Activated effector memory CD4-positive, alpha-beta T cell treated with anti-CD3 and anti-CD28 coated beads, Interleukin-2, amount 50 U/mL, for 16 hours (primary cell): ENCODE data around the gene TLL1.

ENCODE experiments used
- DNase-seq: peaks from one replicate; pipeline ENCODE4 v3.0.0-alpha.2; 2020

The TLL1 gene

DNA sequence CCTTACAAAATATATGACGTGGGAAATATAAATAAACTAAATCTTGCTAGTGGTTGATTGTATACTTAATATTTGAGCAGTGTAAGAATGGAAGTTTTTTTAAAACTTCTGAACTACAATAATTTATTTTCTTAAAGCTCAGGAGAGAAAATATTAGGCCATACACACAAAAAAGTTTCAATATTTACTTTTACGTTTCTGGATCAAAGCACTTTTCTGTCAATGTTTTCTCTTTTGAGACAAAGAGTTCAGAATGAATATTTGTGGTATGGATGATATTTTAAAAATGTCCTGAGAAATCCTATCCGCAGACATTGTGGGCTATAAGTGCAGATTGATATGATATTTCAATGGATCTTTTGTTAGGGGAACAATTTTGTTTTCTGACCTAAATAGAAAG is 109.9 kb downstream of the TLL1 start:
- no peak for DNase-seq

DNA sequence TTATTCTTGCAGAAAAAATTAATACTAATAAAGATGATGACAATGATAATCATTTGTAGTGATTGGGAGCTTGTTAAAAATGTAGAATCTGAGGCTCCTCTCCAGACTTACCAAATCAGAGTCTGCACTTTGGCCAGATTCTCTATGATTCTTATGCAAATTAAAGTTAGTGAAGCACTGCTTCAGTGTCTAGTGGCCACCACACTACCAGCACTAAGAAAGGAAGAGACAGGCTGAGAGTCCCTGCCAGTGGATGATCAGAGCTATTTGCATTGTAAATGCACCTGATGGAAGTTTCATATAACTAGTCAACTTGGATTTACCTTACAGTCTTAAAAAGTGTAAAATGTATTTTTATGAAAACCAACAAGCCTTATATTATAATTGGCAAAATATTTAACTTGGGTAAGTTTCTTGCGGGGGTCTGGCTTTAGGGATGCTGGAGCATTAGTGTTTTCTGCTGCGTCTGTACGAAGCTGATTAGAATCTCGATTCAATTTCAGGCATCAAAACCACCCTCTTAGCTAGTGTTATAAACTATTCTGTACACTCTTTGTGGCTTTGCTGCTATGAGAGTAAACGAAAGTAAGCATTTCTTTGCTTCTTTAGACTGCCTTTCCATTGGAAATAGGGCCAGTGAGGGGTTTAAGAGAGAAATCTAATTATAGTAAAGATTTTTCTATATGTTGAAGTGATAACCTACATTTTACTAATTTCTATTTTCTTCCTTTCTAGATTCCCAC is 114.1 kb downstream of the TLL1 start:
- no peak for DNase-seq

DNA sequence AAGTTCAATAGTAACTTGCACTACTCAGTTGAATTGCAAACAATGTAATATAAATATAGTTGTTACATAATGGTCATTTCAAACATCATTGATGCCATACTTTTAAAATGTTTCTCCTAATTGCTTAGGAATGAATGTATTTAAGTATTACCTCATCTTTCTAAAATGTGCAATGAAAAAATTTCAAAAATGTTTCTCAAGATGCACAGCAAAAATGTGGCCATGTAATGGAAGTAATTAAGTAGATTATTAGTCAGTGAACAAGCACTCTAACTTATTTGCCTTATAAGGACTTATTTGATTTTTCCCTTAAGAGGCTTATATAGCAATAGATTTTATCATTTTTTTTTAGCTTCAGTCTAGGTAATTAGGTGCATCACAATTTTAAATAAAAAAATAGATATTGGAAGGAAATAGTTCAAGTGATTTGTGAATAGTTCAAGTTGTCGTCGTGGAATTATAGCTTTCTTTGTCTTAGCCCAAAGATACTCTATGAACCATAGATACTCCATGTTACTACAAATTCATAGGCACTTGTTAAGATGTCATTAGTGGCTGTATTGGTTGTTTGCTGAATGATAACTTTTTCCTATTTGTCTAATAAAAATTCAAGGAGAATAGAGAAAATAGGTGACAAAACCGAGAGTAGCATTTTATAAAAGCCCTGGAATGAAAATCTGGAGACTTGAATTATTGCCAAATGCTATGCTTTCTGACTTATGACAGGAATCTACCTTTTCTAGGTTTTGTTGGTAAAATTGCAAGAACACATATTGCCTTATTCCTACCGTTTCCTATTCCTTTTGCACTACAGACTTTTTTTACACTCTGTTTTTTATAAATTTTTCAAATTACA is 118.5 kb downstream of the TLL1 start:
- DNase-seq, result no peak

DNA sequence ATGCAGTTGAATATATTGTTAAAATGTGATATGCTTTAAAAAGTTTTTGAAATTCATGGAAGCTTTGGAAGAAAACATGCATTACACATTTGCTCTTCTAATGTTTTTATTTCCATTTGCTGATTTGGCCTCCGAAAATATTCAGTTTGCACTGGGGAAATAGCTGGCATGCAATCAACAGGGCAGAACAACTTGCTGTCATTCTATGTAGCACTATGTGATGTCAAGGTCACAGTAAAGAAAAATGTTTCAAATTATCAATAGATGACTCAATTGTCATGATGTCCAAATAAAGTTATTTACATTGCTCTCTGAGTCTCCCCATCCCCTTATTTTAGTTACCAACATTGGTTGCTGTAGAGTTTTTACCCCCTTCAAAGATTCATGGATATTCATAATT is 119.2 kb downstream of the TLL1 start:
- no peak for DNase-seq

DNA sequence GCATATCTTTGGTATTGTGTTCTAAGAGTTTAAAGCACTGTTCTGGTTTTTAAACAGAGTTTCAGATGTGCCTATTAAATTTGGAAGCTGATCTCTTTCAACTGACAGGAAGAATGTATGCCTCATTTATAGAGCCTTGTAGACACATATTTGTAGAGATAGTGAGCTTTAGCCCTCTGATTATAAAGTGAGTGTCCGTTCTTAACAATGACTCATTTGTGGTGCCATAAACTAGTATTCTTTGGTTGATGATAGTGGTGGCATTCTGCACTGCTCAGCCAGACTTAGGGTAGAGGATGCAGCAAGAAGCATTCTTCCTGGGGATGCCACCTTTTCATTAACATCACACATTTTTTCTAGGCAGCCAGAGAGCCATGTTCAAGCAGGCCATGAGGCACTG is 121.7 kb downstream of the TLL1 start:
- no peak for DNase-seq

DNA sequence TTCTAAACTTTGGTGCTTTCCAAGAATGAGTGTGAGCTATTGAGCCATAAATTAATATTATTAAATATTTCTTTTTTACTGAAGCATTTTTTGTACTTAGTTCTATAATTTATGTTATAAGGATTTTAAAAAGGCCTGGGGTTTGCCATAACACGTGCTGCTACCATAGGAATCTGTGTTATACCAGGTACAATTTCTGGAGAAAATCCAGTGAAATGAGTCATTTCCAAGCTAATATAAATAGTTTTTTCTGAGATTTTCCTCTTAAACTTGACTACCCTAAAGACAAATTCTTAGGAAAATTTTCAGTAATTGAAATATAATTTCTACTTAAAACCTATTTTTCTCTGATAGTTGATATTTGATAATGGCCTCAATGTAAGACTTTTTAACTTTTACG is 130.8 kb downstream of the TLL1 start:
- no peak for DNase-seq

DNA sequence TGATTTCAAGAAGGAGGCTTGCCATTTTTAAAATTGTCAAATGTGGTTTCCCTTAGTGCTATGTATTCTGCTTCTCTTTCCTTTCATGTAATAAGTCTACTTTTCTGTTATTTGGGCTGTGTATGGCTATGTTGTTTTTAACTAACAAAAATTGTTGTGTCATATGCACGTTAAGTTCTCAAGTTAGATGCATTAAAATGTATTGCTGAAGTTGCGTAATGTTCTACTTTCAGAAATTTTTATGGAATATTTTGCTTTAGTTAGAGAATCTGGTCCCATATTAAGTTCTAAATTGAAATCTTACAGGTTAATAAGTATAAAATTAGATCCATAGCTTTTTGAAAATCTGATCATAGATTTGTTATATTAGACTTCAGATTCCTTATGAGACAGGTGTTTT is 133.2 kb downstream of the TLL1 start:
- DNase-seq, result no peak

DNA sequence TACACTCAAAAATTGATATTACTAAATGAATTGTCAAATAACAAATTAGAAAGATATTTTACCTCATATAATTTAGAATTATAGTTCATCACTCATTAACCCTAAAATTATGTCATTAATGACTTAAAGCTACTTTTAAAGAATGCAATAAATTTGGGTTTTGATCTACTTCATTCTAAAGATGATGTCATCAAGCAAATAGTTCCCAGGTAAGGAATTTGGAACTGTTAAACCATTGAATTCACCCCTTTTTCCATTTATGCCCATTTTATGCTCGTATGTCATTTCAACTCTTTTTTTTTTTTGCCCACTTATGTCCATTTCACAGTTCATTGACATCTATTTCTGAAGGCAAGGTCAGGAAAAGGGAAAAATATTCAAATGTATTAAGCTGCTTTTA is 135.5 kb downstream of the TLL1 start:
- no peak for DNase-seq

DNA sequence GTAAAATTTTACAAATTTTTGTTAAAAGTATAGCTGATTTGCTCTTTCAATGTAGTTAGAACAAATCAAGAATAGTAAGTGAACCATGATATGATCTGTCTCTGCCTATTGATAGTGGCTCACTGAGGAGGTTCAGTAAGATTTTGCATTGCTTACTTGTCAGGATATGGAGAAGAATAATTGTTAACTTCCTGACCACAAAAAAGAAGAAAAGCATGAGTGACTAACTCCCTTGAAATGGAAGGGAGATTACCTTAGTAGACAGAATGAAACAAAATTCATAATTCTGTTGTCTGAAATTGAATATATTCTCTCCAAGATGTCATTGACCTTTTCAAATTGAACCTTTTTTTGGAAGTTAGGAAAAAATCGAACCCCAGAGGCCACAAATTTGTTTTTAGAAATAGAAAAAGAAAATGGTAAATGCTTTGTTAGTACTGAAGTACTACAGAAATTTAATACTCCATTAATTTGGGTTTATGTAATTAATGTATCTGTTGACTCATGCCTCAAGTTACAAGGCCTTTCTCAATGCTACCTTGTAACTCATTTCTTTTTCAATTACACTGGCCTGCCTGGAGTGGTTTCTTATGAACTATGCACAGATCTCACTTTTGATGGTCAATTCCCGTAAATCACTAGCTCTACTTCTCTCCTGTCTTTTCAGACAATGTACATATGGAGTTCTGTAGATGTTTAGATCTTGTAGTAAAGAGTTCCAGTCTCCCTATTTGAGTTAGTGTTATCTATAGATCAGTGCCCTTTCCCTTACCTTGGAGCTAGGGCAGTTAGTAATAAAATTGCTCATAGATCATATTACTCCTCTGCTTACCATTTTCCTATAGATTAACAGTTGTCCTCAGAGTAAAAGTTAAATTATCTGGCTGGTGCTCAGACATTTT is 139.3 kb downstream of the TLL1 start:
- DNase-seq, result no peak

DNA sequence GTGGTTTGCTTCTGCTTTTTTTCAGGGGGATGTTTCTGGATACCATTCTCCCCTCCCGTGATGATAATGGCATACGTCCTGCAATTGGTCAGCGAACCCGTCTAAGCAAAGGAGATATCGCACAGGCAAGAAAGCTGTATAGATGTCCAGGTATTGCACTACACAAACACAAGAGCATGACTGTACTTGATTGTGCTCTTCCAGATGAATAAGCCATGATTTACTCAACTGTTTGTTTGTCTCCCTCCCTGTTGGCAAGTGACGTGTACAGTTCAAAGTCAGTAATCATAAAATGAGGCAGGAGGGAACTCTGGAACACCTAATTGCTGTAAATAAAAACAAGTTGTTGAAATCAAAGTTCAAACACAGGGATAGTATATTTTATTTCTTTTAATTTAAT is 141.4 kb downstream of the TLL1 start:
- DNase-seq, result no peak

DNA sequence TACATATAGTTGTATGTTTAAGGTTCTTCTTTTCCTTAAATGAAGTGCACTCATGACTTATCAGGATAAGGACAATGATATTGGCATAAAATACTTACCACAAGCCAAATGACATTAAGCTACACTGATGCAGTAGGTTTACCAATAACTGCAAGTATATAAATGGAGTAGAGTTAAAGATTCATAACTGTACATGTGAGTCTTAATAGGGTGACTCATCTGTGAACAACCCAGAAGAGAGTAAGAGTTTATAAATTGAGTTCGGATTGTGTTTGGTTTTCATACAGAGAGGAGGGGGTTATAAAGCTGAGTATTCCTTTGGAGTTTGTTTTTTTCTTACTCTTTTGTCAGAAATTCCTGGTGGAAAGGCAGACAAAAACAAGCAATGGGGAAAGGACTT is 144.8 kb downstream of the TLL1 start:
- no peak for DNase-seq

DNA sequence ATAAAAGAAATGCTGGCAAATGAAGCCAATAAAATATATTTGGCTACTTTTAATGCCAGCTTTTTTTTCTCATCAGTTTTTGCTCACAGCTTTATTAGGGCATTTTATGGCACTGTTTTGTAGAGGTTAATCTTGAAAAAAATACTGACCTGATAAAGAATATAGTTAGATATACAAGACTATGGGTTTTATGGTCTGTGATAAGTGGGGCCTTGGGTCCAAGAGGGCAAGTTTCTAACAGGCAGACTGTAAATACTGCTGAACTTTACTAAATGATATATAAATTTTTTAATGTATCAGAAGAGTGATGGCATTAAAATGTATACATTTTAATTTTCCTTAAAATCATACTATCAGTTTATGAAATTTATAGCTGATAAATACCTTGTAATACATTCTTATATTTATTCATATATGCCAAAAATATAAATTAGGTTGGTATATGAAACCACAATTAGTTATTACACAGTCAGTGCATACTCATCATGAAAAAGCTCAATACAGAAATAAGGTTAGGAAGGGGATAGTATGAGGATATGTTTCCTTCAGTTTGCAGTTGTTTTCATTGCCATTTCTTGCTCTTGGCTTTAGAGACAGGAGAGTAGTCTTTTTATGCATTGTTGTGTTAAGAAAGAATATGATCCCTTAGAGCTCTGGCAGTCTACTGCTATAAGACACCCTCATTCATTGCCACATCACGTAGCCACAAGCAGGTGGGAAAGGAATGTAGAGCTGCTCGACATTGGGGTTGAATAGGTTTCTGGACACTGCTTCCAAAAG is 146.6 kb downstream of the TLL1 start:
- DNase-seq, result no peak

DNA sequence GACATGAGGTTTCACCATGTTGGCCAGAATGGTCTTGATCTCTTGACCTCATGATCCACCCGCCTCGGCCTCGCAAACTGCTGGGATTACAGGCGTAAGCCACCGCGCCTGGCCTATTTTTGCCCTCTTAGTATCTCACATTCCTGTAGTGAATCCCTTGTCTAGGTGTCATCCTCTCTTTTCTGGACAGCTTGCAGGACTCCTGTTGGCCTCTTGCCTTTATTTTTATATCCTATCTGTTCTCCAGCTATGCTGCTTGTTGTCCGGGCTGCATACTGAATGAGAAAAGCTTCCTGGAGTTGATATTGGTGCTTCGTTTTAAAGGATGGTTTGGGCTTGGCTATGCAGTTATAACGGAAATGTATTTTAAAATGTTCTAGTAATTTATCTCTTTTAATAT is 148.6 kb downstream of the TLL1 start:
- DNase-seq, result no peak

DNA sequence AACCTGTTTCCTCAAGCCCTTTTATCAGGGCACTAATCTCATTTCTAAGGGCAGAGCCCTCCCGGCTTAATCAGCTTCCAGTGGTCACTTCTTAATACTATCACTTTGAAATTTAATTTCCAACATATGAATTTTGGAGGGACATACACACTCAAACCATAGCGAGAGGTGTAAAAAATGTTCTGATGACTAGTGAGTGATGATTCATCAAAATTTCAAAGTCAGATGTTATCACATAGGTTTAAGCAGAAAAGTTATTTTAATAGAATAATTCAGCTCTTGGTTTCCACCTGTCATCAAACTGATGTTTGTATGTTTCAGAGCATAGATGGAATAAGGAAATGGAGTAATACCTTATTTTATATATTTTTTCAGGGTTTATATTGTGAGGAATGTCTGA is 161.9 kb downstream of the TLL1 start:
- DNase-seq, result no peak

DNA sequence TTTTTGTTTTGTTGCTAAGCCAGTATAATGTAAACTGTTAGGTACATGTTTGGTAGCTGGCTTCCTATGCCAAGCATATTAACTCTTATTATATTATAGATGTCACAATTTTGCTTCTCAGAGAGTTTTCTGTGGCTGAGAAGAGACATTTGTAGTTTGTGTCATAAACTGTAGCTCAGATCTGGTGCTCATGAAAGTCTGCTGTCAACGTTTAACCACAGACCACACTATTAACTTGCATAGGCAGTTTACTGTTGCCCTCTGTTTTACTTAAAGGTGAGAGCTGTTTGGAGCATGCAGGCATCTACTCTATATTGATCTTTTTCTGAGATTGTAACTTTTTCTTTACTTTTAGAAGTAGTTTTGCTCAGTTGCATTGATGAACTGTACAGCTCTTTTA is 166.8 kb downstream of the TLL1 start:
- no peak for DNase-seq

DNA sequence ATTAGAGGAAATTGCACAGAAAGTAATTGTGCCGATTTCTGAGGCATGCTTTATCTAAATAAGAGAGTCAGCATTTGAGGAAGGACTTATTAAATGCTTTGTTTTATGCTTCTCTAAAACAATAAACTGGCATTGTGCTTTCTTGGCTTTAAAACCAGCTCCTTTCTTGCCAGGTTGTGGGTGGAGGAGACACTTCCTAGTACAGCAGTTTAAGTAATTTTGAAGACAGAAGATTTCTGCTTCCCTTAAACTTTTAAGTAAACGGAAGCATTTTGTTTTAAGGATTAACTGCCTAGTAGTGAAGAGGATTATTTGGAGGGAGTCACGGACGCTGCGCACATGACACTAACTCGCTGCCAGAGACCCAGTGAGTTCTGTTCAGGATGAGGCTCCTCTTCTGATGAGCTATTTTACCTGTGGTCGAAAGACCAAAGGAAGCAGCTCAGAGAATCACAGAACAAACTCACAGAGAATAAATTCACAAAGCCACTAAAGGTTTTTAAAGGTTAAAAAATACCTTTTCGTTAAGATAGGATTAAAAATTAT is 169.5 kb downstream of the TLL1 start:
- no peak for DNase-seq

DNA sequence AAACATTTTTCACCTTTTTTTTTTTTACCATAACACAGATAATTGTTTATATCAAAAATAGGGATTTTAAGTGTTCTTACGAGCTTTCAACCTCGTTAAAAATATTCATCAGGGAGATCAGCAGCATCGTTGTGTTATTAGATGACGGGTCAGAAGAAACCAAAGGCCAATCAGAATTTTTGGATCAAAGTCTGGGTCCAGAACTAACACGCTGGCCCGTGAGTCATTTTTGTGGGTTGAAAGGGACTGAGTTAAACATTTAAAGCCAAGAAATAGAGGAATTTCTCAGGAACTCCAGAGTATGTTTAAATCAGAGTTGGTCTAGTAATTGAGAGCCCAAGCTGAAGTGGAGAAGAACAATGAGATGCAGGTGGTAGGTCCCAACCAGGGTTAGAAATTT is 170.8 kb downstream of the TLL1 start:
- DNase-seq, result no peak

DNA sequence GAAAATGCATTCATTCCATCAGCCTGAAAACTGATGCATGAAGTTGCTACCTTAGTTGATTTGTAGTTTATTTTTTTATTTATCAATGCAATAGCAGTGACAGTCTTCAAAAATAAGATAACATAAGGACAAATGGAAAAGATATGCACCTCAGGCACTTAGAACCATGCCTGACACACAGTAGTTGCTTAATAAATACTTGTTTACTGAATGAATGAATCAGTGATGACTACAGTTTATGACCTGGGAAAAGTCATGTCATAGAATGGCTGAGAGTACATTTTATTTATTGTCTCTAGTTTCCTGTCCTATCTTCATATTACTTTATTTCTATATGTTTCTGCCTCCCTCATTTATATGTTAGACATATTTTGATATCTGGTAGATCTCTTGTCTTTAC is 171.8 kb downstream of the TLL1 start:
- DNase-seq, result no peak

DNA sequence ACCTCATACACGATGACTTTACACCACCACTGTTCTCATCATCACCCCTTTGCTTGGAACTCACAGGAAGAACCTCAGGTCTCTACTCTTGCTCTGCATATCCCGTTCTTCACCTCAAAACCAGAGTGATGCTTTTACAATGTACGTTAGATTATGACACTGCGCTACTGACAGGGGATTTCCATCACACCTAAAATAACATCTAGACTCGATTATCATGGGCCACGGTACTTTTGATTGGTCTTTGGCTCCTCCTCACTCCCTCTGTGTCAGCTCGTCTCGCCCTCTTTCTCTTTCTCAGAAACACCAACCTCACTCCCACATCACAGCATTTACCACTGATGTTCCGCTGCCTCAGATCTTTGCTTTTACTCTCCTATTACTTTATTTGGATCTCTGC is 172.4 kb downstream of the TLL1 start:
- DNase-seq, result no peak

DNA sequence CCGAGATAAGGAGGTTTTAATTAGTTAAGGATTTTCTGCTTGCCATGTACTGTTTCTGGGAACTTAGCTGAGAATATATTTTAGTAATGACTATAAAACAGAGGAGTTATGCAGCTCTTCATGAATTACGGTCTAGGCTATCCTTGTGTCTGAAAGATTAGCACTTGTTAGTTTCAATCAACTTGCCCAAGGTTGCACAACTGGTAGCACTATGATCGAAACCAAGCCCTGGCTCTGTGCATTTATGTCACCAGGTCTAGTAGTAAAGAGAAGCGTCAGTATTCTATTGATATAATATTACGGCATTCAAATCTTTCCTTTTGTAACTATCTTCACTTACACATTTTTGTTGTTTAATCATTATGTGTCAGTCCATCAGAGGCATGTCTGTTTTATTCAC is 176.0 kb downstream of the TLL1 start:
- no peak for DNase-seq

DNA sequence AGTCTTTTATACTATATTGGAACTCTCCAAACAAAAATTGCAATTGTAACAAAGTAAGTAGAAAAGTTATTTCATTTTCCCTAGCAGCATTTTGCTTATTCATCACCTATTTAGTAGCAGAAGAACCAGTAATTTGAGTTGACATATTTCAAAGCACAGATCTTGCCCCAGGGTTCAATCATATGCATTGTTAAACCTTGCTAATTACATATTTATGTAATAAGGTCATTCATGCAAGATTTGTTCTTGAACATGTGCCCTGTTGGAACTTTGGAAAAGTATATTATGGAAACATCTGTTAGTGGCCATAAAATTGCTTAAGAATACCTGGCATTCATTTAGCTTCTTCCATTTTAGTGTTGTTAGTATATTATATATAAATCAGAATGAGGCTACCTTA is 191.7 kb downstream of the TLL1 start:
- DNase-seq, result no peak

DNA sequence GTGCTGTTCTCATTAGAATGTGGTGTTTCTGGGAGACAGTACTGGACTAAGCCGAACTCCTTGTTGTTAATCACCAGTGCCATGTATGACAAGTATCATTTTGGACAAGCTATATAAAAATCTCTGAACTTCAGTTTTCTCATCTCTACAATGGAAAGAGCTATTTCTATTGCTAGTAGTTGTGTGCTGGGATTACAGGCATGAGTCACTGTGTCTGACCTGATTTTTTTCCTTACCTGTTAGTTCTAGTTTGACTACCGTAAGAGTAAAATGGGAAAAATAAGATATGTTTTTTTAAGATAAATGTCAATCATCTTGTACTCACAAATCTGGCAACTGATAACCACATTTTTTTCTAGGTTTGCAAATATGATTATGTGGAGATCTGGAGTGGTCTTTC is 192.3 kb downstream of the TLL1 start:
- no peak for DNase-seq
